ENCODE results near the gene POLR3B.

DNA sequence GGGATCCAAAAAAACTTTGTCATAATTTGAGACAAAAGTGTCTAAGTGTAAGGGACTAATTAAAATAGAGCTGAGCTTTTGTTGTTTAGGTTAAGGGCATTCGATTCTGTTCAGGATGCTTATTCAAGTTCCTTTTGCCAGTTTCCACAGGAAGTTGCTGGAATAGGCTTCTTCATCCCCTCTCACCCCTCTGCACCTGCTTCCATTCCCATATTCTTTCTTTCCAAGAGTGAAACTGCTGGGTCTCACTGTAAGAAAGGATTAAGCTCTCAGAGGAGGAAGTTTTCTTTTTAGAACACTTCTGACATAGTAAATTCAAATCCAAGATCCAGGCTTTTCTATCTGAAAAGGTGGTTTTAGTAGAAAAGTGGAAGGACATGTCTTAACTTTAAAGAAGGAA, 61.4 kb downstream of the POLR3B start:
- TF ChIP-seq POLR2A (IDR thresholded peaks at IDR 0.05), result no peak
- no peak for TF ChIP-seq CTCF (IDR thresholded peaks at IDR 0.05)

Data from testis (tissue), 2 donors.